ENCODE measurements around the gene SLC43A2. TPM values are rescaled to one million over a fixed set of nuclear protein-coding genes. Genes with fewer than 3 reads are reported as not detected.

The SLC43A2 gene
- total and polyA plus RNA-seq, 8 donors: 0.29 to 15.8 (median 5.2) TPM

GRCh38 chr17:1583556-1583955, 45.1 kb downstream of the SLC43A2 start:
- H3K27me3 ChIP-seq: no peaks in the 10 kb centered on the region
- H3K4me1 ChIP-seq: peaks cover 0 to 33% (median 24%) of the 10 kb centered on the region in 4 donors
- WGBS, 5 donors: 37 to 62% (median 53%) methylated on average over 6 of the region's 6 CpGs
- H3K4me3 ChIP-seq: no peak overlapping the region
- no peaks in the 10 kb centered on the region for H3K9me3 ChIP-seq
- H3K27ac ChIP-seq: no peak overlapping the region
- peaks cover 7 to 53% (median 52%) of the 10 kb centered on the region in 4 donors for H3K36me3 ChIP-seq
- DNase-seq: no peak
- intact Hi-C loops (cut with DNase I; ENCODE audit: low total_unique reads): no loop called here
- no peak for TF ChIP-seq POLR2A (IDR thresholded peaks at IDR 0.05)
- no peak for TF ChIP-seq EP300 (IDR thresholded peaks at IDR 0.05)
- no peak for TF ChIP-seq POLR2AphosphoS5 (IDR thresholded peaks at IDR 0.05)
- no peak for TF ChIP-seq CTCF (IDR thresholded peaks at IDR 0.05)

- intact Hi-C loops (cut with DNase I; ENCODE audit: low total_unique reads): no loop called here
- H3K27ac ChIP-seq: peak overlapping the region in 2 of 5 donors; percentile 53 to 76
These were observed 46.3 kb downstream of the SLC43A2 start for GRCh38 chr17:1582374-1582773.

GRCh38 chr17:1580979-1581676, 47.5 kb downstream of the SLC43A2 start:
- H3K4me3 ChIP-seq: no peak overlapping the region
- no peaks in the 10 kb centered on the region for H3K27me3 ChIP-seq
- H3K9me3 ChIP-seq: no peaks in the 10 kb centered on the region
- intact Hi-C loops (cut with DNase I; ENCODE audit: low total_unique reads): no loop called here
- WGBS, 5 donors: 42 to 68% (median 49%) methylated on average over 13 to 19 of the region's 19 CpGs
- peaks cover 21 to 57% (median 46%) of the 10 kb centered on the region in 4 donors for H3K4me1 ChIP-seq
- H3K27ac ChIP-seq: peak overlapping the region; percentile 46 to 76 (median 53)
- peak in 1 of 2 donors; percentile 74 for DNase-seq
- peaks cover 6 to 41% (median 39%) of the 10 kb centered on the region in 4 donors for H3K36me3 ChIP-seq
- no peak for TF ChIP-seq EP300 (IDR thresholded peaks at IDR 0.05)
- TF ChIP-seq POLR2AphosphoS5 (IDR thresholded peaks at IDR 0.05): peak in 1 of 3 donors; percentile 25

More at GRCh38 chr17:1582374-1582773, 46.3 kb downstream of the SLC43A2 start:
- H3K9me3 ChIP-seq: no peaks in the 10 kb centered on the region
- TF ChIP-seq EP300 (IDR thresholded peaks at IDR 0.05) (no peak), CTCF (IDR thresholded peaks at IDR 0.05) (no peak), POLR2AphosphoS5 (IDR thresholded peaks at IDR 0.05) (no peak), POLR2A (IDR thresholded peaks at IDR 0.05) (no peak)
- no peak overlapping the region for H3K4me3 ChIP-seq
- no peaks in the 10 kb centered on the region for H3K27me3 ChIP-seq
- DNase-seq: no peak
- H3K4me1 ChIP-seq: peaks cover 10 to 45% (median 34%) of the 10 kb centered on the region in 4 donors
- whole genome bisulfite sequencing, 5 donors: 86 to 94% (median 89%) methylated on average over 9 to 10 of the region's 10 CpGs
- peaks cover 7 to 52% (median 49%) of the 10 kb centered on the region in 4 donors for H3K36me3 ChIP-seq

GRCh38 chr17:1578029-1578428, 50.6 kb downstream of the SLC43A2 start:
- Histone ChIP-seq H3K4me3 (no peak overlapping the region), H3K27me3 (no peaks in the 10 kb centered on the region), H3K4me1 (peaks cover 34 to 75% (median 65%) of the 10 kb centered on the region in 4 donors), H3K27ac (peak overlapping the region; percentile 68 to 93 (median 87)), H3K36me3 (peaks cover 0 to 13% (median 12%) of the 10 kb centered on the region in 4 donors), H3K9me3 (no peaks in the 10 kb centered on the region)
- TF ChIP-seq EP300 (IDR thresholded peaks at IDR 0.05) (no peak), POLR2AphosphoS5 (IDR thresholded peaks at IDR 0.05) (no peak), CTCF (IDR thresholded peaks at IDR 0.05) (no peak), POLR2A (IDR thresholded peaks at IDR 0.05) (no peak)
- DNase-seq: no peak
- 89 to 96% (median 93%) methylated on average over 12 to 13 of the region's 13 CpGs for WGBS, 5 donors
- intact Hi-C loops (cut with DNase I; ENCODE audit: low total_unique reads): no loop called here

Measured in stomach (tissue), 9 donors.